ENCODE measurements around the gene MOB4. TPM values are rescaled to one million over a fixed set of nuclear protein-coding genes. Genes with fewer than 3 reads are reported as not detected.
A peak's percentile ranks its signal among the peaks of the same experiment; 100 is the strongest.
"Not testable (repeated sequence)": the region's sequence is repeated elsewhere in the genome, so short reads cannot be mapped to it uniquely, and the experiment has no call there.

MOB4 gene
- total RNA-seq, 1 donor from 2014 or later: 22.8 TPM

- DNase-seq (ENCODE audit: low spot score): no peak
Measured at GRCh38 chr2:197514754-197515153, 1.1 kb upstream of the MOB4 start.

DNA sequence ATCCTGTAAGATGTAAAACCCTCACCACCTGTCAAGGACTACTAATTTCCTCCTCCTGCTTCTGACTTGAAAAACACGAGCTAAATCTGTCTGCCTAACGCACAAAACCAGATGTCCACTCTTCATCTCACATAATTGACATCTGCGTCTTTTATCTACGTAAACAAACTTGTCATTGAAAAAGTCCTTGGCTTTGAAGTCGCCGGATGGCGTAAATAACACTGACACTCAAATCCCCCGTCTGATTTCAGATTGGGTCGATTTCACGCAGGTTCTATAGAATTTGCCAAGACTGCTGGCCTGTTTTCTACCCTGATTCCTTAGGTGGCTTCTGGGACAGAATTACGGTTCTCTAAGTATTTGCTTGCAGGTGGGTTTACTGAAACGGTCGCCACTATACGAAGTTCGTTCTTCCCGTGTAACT lies 539 bp upstream of the MOB4 start:
- no peak for DNase-seq (ENCODE audit: low spot score)

DNA sequence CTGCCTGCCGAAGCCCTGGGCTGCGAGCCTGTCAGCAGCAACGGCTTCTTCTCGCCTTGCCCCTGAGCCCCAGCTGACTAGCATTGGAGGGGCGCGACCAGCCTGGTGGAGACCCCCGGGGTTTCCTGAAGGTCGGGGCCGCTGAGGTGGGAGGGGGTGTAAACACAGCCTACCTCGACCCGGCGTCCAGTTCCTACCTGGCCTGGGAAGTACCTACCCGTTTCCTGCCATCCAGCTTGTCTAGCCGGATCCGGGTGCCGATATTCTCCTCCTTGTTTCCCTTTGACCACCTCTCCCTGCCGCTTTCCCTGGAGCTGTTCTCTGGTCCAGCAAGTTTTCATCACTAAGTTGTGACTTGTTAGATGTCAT lies 511 bp downstream of the MOB4 start:
- DNase-seq (ENCODE audit: low spot score): peak; percentile 50

GRCh38 chr2:197517150-197517549 lies 1.3 kb downstream of the MOB4 start:
- no peak for DNase-seq (ENCODE audit: low spot score)

GRCh38 chr2:197538412-197538811 lies 22.5 kb downstream of the MOB4 start:
- no peak for DNase-seq (ENCODE audit: low spot score)

DNA sequence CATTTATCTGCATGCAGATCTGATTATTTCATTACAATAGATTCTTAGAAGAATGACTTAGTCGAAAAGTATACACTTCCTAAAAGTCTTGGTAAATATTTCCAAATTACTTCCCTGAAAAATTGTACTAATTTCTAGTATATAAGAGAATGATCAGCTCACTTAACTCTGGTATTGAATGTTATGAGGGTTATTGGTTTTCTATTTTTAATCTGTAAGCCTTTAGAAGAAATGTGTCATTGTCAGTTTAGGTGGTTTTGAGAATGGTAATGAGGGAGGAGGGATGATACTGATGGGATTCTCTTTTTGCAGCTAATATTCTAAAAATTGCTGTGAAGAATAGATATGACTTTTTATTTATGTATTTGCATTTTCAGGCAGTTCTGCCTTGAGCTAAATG lies 23.9 kb downstream of the MOB4 start:
- DNase-seq (ENCODE audit: low spot score): no peak

GRCh38 chr2:197543206-197543605 lies 27.3 kb downstream of the MOB4 start:
- no peak for DNase-seq (ENCODE audit: low spot score)

- DNase-seq (ENCODE audit: low spot score): no peak
Measured at GRCh38 chr2:197547163-197547900, 31.5 kb downstream of the MOB4 start.

GRCh38 chr2:197548582-197548981 lies 32.7 kb downstream of the MOB4 start:
- no peak for DNase-seq (ENCODE audit: low spot score)

DNA sequence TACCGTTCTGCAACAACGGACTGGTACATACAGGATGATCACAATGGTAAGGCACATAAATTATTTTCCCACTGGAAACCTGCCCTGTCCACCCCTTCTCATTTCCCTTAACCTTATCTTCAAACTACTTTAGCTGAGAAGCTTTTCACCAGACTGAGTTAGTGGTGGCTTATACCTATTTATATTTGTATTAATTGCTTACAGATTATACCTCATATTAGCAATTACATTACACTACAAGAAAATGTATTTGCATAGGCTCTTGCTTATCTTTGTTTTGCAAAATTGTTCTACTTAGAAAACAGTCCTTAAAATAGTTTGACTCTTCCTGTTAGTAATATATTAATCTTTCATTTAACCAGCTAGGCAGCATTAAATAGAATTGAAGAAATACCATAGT lies 35.4 kb downstream of the MOB4 start:
- not testable (repeated sequence) for DNase-seq (ENCODE audit: low spot score)

DNA sequence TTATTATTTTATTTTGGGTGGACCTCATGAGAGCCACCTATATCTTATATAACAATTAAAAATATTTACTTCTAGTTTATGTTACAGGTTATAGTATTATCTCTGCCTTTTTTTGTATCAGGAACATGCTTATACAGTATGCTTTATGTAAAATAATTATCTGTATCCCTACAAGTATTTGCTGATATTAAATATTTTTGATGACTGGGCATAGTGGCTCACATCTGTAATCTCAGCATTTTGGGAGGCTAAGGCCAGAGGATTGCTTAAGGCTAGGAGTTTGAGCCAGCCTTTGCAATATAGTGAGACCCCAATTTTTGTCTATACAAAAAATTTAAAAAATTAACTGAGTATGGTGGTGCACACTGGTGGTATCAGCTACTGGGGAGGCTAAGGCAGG lies 39.6 kb downstream of the MOB4 start:
- DNase-seq (ENCODE audit: low spot score): no peak

DNA sequence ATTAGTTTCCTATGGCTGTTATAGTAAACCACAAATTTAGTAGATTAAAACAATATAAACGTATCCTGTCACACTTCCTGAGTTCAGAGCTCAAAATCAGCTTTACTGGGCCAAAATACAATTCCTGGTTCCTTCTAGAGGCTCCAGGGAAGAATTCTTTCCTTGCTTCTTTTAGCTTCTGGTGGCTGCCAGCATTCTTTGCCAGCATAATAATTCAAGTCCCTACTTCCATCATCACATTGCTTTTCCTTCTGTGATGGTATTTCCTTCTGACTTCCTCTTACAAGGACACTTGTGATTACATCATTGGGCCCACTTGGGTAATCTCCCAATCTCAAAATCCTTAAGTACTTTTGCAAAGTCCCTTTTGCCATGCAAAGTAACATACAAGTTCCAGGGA lies 40.6 kb downstream of the MOB4 start:
- DNase-seq (ENCODE audit: low spot score): no peak

GRCh38 chr2:197558393-197558792 lies 42.5 kb downstream of the MOB4 start:
- no peak for DNase-seq (ENCODE audit: low spot score)

DNA sequence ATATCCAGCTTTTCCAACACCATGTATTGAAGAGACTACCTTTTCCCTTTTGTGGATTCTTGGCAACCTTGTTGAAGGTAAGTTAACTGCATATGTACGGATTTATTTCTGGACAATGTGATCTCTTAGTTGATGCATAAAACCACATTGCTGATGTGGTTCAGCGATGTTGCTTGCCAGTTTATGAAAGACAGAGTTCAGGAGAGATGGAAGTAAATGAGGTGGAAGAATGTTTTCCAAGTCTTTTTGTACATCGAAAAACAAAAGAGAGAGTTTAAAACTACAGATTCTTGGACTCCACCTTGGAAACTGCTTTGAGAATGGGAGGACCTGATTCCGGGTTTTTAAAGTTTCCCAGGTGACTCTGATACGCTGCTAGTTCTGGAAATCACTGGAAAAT lies 43.8 kb downstream of the MOB4 start:
- DNase-seq (ENCODE audit: low spot score): no peak

GRCh38 chr2:197560146-197560665 lies 44.3 kb downstream of the MOB4 start:
- no peak for DNase-seq (ENCODE audit: low spot score)

DNA sequence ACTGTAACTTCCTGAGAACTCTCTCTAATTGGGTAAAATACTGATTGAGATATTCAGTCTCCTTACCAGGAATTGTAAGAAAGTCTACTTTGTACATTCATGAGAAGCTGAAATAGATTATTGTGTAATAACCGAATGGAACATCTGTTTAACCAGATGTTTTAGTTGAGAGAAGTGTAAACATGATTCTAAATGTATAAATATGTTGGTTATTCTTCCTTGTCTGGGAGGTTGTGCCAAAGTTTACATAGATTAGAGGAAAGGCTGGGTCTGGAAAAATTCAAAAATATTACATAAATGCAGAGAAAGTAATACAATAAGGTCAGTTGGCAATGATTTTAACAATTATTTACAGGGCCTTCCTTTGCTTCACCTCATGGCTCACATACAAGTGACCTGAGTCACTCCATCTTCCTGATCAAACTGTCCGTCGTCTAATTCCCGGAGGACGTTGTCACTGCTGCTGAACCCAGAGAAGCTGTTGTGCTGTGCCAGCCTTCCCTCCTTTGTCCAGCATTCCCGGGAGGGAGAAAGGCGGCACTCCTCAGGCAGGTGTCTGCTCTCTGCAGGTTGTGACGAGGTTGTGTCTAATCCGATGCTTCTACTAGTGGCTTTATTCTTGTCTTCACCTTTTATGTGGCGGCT lies 55.9 kb downstream of the MOB4 start:
- no peak for DNase-seq (ENCODE audit: low spot score)

GRCh38 chr2:197573608-197574007 lies 57.7 kb downstream of the MOB4 start:
- DNase-seq (ENCODE audit: low spot score): no peak

- no peak for DNase-seq (ENCODE audit: low spot score)
Measured at GRCh38 chr2:197575987-197576386, 60.1 kb downstream of the MOB4 start.

GRCh38 chr2:197576631-197577030 lies 60.8 kb downstream of the MOB4 start:
- DNase-seq (ENCODE audit: low spot score): no peak

DNA sequence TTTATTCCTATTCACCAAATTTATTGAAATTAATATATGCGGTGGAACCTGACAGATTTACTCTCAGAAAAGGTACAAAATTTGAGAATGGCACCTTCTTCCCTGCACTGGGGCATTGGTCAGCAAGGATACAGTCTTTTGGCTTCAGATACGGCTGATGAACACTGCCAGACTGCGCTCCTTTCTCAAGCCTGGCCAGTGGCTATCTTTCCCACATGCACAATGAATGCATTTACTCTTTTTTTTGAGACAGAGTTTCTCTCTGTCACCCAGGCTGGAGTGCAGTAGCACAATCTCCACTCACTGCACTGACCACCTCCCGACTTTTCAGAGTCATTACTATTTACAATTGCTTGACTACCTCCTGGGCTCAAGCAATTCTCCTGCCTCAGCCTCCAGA lies 61.6 kb downstream of the MOB4 start:
- no peak for DNase-seq (ENCODE audit: low spot score)

DNA sequence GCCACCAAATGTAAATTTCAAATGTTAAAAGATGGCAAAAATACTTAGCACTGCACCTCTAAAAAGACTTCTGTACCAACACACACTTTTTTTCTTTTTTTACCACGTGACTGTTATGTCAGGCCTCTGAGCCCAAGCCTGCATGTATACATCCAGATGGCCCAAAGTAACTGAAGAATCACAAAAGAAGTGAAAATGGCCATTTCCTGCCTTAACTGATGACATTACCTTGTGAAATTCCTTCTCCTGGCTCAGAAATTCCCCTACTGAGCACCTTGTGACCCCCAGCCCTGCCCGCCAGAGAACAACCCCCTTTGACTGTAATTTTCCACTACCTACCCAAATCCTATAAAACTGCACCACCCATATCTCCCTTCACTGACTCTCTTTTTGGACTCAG lies 62.4 kb downstream of the MOB4 start:
- not testable (repeated sequence) for DNase-seq (ENCODE audit: low spot score)

DNA sequence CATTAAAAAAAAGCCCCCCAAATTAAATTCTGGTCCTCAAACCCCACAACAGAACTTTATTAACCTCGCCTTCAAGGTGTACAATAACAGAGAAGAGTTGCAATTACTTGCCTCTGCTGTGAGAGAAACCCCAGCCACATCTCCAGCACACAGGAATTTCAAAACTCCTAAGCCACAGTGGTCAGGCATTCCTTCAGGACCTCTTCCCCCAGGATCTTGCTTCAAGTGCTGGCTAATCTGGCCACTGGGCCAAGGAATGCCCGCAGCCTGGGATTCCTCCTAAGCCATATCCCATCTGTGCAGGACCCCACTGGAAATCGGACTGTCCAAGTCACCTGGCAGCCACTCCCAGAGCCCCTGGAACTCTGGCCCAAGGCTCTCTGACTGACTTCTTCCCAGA lies 64.3 kb downstream of the MOB4 start:
- DNase-seq (ENCODE audit: low spot score): not testable (repeated sequence)

- DNase-seq (ENCODE audit: low spot score): not testable (repeated sequence)
Measured at GRCh38 chr2:197587255-197587654, 71.4 kb downstream of the MOB4 start.
